HG03575 (cell line): ENCODE results near the gene MCOLN1.

Experiments used
- ATAC-seq: cut with Tn5 transposase; IDR thresholded peaks from one replicate; pipeline ENCODE4 v1.9.1; 2021; ENCODE audit not compliant: unreplicated experiment, insufficient number of reproducible peaks, low FRiP score; ENCODE audit errors: extremely low read depth

The MCOLN1 gene

GRCh38 chr19:7521551-7522071, 813 bp upstream of the MCOLN1 start:
- no peak for ATAC-seq

- no peak for ATAC-seq
These were observed 671 bp downstream of the MCOLN1 start for GRCh38 chr19:7522923-7523667.

- ATAC-seq, result no peak
These were observed 2.1 kb downstream of the MCOLN1 start for GRCh38 chr19:7524523-7524922.

GRCh38 chr19:7524992-7525739, 2.7 kb downstream of the MCOLN1 start:
- no peak for ATAC-seq

GRCh38 chr19:7526059-7526929, 3.9 kb downstream of the MCOLN1 start:
- ATAC-seq, result no peak

- no peak for ATAC-seq
These were observed 5.2 kb downstream of the MCOLN1 start for GRCh38 chr19:7527516-7528191.

GRCh38 chr19:7528192-7528519, 5.7 kb downstream of the MCOLN1 start:
- no peak for ATAC-seq

GRCh38 chr19:7528522-7529245, 6.3 kb downstream of the MCOLN1 start:
- no peak for ATAC-seq

- ATAC-seq, result no peak
These were observed 6.8 kb downstream of the MCOLN1 start for GRCh38 chr19:7529246-7529600.

- ATAC-seq, result no peak
These were observed 7.4 kb downstream of the MCOLN1 start for GRCh38 chr19:7529610-7530490.

GRCh38 chr19:7533281-7533885, 11.0 kb downstream of the MCOLN1 start:
- no peak for ATAC-seq

GRCh38 chr19:7533925-7534480, 11.6 kb downstream of the MCOLN1 start:
- no peak for ATAC-seq

- no peak for ATAC-seq
These were observed 12.2 kb downstream of the MCOLN1 start for GRCh38 chr19:7534531-7535046.

GRCh38 chr19:7535047-7535997, 12.9 kb downstream of the MCOLN1 start, which contains the start of gene PNPLA6:
TSS of gene PNPLA6 (plus strand) at chr19:7535717. CDS start at chr19:7535789, 72 bp downstream.
- ATAC-seq, result no peak

- no peak for ATAC-seq
These were observed 13.7 kb downstream of the MCOLN1 start for GRCh38 chr19:7535998-7536695.
